Hindlimb muscle (tissue), 1 donor: ENCODE measurements around the gene PCBP4. TPM values are rescaled to one million over a fixed set of nuclear protein-coding genes. Genes with fewer than 3 reads are reported as not detected.

Source experiments
- DNase-seq: peaks from one replicate; pipeline ENCODE4 v3.0.0-alpha.2; 2013
- polyA plus RNA-seq: library from polyadenylated mRNA; unstranded; fragments of 120-200 nt; gene quantifications from one replicate; pipeline ENCODE4 v1.2.1, GENCODE V29; 2013; ENCODE audit not compliant: insufficient read length

The PCBP4 gene
- 64.7 TPM for polyA plus RNA-seq

- DNase-seq: peak; percentile 68
Measured at GRCh38 chr3:51967384-51968169, at the start of gene PCBP4. Gene PCBP4 (minus strand): TSS chr3:51967454. CDS start chr3:51961240, 6,214 bp downstream.

GRCh38 chr3:52015438-52016228 lies 48.4 kb upstream of the PCBP4 start:
- no peak for DNase-seq

GRCh38 chr3:52014613-52015012 lies 47.4 kb upstream of the PCBP4 start:
- no peak for DNase-seq

GRCh38 chr3:52013802-52014598 lies 46.7 kb upstream of the PCBP4 start:
- no peak for DNase-seq

DNA sequence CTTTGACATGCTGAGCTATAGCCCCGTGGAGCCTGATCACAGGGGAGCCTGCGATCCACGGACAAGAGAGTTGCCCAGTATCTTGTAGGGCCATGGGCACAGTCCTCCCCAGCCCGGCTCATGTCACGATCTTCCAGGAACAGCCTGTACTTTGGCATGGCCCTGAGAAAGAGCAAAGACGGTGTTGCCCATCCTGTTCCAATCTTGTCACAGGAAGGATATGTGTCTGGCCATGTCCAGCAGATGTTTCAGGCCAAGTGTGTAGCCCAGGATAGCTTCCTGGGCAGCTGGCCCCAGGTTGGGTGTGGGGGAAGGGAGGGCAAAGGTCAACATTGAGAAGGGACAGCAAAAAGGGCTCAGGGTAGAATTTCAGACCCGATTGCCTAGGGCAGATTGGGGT lies 45.4 kb upstream of the PCBP4 start:
- no peak for DNase-seq

GRCh38 chr3:52010431-52010830 lies 43.2 kb upstream of the PCBP4 start:
- DNase-seq: no peak

DNA sequence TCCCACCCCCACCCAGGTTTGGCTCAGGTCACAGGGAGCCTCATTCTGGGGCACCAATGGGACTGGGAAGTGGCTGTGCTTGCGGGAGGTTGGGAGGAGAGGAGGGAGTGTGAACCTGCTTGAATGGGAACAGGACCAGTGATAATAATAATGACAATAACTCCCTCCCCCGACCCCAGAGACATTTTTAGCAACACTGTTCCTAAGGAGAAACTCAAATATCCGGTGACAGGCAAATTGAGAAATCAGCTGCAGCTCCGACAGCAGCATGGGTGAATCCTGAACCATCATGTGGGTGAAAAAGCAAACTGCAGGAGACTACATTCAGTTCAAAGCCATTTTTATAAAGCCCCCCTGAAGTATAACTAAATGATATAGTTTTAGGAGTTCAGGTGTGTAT lies 40.0 kb upstream of the PCBP4 start:
- no peak for DNase-seq

DNA sequence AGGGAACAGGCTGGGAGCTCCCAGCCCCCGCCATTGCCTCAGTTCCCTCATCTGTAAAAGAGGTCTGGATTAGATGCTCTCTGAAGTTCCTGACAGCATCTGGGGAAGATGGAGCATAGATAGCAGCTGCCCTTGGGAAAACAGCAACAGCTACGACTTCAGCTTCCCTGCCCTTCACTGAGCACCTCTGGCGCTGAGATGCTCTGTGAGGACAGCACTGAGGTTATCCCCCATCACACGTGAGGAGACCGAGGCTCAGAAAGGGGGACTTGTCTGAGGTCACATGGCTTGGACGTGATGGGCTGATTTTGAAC lies 39.5 kb upstream of the PCBP4 start:
- no peak for DNase-seq

DNA sequence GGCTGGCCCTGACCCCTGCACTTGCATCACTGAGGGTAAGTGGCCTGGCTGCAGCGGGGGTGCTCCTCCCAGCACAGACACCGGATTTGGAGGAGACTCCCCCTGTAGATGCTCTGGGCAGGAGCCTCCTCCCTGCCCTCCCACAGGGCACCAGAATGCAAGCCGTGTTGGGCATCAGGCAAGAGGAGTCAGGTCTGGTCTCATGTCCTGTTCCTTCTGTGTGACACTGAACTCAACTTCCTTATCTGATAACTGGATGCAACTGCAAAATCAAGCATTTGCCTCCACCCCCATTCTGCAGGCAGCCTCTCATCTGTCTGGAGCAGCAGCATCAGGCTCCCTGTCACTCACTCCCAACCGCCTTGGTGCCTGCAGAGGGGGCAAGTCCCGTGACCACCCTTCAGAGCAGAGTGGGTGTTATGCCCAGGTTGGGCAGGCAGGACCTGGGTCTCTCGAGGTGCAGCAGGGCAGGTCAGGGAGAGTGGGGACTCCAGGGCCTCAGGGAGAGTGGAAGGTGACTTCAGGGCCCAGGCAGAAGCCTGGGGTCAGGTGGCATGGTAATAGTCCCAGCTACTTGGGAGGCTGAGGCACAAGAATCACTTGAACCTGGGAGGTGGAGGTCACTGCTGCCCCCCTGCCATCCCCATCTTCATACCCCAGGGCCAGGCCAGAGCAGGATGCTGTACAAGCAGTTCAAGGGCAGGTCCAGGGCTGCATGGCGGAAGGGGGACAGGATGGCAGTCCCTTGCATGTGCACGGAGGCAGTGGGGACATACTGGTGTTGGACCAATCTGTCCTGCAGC lies 39.0 kb upstream of the PCBP4 start:
- no peak for DNase-seq

DNA sequence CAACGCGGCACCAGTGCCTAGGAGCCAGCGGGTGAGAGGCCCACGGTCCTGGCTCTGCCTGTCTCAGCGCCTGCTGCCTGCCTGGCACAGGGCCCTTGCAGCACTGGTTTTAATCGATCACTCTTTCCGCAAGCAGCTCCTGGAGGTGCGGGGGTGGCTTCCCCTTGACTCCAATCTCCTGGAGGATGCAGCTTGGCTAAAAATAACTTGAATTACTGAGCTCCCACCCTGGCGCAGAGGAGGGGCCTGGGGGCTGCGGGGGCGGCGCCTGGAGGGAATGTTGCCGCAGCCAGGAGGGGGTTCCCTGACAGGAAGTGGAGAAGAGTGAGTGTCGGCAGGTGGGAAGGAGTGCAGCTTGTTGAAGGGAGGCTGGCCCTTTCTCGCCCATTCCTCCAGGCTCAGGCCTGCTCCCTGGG lies 38.3 kb upstream of the PCBP4 start:
- DNase-seq: peak; percentile 53

DNA sequence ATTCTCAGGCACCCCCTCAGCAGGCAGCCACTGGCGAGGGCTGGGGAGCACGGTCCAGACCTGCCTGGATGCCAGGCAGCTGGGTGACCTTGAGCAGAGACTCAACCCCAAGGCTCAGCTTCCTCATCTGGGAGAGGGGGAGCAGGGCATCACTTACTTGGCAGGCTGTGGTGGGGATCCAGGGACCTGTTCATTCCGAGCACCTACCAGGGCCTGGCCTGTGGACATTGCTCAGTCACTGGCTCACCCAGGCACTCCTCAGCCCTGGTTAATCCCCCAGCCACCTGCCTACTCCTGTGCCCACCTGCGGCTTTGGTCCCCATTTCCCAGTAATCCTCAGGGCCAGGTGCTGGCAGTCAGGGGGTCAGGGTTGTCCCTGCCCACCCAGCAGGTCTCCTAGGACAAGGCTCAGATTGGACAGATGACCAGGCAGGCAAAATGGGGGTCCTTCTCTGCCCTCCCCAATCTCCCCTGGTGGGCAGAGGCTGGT lies 37.7 kb upstream of the PCBP4 start:
- no peak for DNase-seq

- DNase-seq: peak; percentile 74
Measured at GRCh38 chr3:52004163-52004787, 37.0 kb upstream of the PCBP4 start.

- no peak for DNase-seq
Measured at GRCh38 chr3:52002748-52003147, 35.5 kb upstream of the PCBP4 start.

DNA sequence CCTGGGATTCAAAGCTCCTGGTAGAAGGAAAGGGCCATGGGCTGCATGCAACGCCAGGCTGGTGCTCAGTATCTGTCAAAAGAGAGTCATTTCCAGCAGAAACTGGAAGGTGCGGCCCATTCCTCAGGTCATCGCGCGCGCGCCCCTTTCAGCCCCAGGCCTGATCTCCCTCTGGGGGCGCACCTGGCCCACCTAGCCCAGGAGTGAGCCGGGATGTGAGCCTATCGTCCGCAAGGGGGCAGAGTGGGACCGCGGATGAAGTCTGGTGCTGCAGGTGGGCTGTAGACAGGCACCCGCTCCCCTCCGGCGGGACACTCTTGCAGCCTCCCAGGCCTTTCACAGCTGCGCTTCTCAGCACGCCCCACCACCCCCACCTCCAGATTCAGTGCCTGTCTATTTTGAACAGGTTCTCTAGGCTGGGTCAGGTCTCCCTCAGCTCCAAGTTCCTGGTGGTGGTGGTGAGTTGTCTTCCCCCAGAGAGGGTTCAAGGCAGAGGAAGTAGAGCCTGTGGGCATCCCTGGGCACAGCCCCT lies 34.3 kb upstream of the PCBP4 start:
- peak; percentile 76 for DNase-seq

GRCh38 chr3:51999846-52000245 lies 32.6 kb upstream of the PCBP4 start:
- DNase-seq: no peak

- no peak for DNase-seq
Measured at GRCh38 chr3:51998774-51999173, 31.5 kb upstream of the PCBP4 start.

- no peak for DNase-seq
Measured at GRCh38 chr3:51997935-51998596, 30.8 kb upstream of the PCBP4 start.

DNA sequence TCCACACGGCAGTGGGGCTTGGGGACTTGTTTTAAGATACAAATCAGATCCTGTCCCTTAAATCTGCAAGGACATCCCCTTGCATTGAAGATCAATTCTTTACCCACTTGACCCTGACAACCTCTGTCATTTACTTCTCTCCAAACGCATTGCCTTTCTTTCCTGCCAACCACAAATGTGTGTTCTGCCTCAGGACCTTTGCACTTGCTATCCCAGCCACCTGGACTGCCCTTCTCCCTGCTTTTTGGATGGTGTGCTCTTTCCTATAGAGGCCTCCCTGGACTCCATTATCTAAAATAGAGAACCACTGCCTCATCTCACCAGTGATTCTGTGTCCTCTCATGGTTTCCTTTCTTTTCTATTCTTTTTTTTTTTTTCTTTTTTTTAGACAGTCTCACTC lies 29.9 kb upstream of the PCBP4 start:
- DNase-seq: no peak

GRCh38 chr3:51995346-51996163 lies 28.3 kb upstream of the PCBP4 start, which contains the start of gene RPL29:
Gene RPL29 (minus strand): TSS chr3:51995895. CDS start chr3:51995461, 434 bp downstream.
- DNase-seq: peak; percentile 95

- no peak for DNase-seq
Measured at GRCh38 chr3:51994530-51994929, 27.3 kb upstream of the PCBP4 start.
